Spleen (tissue), 11 donors: Measurements from ENCODE around the gene IL34. TPM values are rescaled to one million over a fixed set of nuclear protein-coding genes. Genes with fewer than 3 reads are reported as not detected.
"Not testable (repeated sequence)": the region's sequence is repeated elsewhere in the genome, so short reads cannot be mapped to it uniquely, and the experiment has no call there.

Source experiments
- DNase-seq: peaks from one replicate; pipeline ENCODE4 v3.0.0-alpha.2; 2020
- H3K27ac ChIP-seq, 8 donors: fragments of 200-600 bp; sonication (generic) in 7 of 8; 1 replicate in 4 of 8; 2 replicates in 4 of 8; pipeline versions ENCODE4 v1.5.0 to v1.8.0; 2016 to 2021; ENCODE audit warnings: inconsistent platforms in 4 of 8, mild to moderate bottlenecking in 4 of 8, moderate library complexity in 1 of 8
- H3K27me3 ChIP-seq, 7 donors: fragments of 200-600 bp; sonication (generic) in 6 of 7; replicated peaks in 1 of 7; 1 replicate in 4 of 7; 2 replicates in 3 of 7; pipeline versions ENCODE4 v1.5.0 to v1.8.0; 2016 to 2021; ENCODE audit warnings: inconsistent platforms in 3 of 7, mild to moderate bottlenecking in 1 of 7
- H3K36me3 ChIP-seq, 6 donors: fragments of 200-600 bp; sonication (generic) in 5 of 6; 1 replicate in 4 of 6; 2 replicates in 2 of 6; pipeline versions ENCODE4 v1.5.0 to v1.8.0; 2016 to 2021; ENCODE audit warnings: inconsistent platforms in 2 of 6
- H3K4me1 ChIP-seq, 6 donors: fragments of 200-600 bp; sonication (generic) in 5 of 6; 1 replicate in 3 of 6; 2 replicates in 3 of 6; pipeline versions ENCODE4 v1.5.0 to v1.8.0; 2016 to 2021; ENCODE audit warnings: inconsistent platforms in 3 of 6
- H3K4me3 ChIP-seq, 8 donors: fragments of 200-600 bp; sonication (generic) in 7 of 8; 1 replicate in 4 of 8; 2 replicates in 4 of 8; pipeline versions ENCODE4 v1.5.0 to v1.8.0; 2016 to 2021; ENCODE audit warnings: inconsistent platforms in 4 of 8, mild to moderate bottlenecking in 4 of 8, moderate library complexity in 2 of 8
- H3K9me3 ChIP-seq, 8 donors: fragments of 200-600 bp; sonication (generic) in 7 of 8; 1 replicate in 4 of 8; 2 replicates in 4 of 8; pipeline versions ENCODE4 v1.5.0 to v1.8.0; 2016 to 2021; ENCODE audit warnings: inconsistent platforms in 4 of 8
- CTCF ChIP-seq, 11 experiments: fragments of 200-600 bp in 7 of 11; fragments of 450-650 bp in 4 of 11; sonication (generic) in 4 of 11; IDR thresholded peaks in 8 of 11; conservative IDR thresholded peaks in 3 of 11; 1 replicate in 7 of 11; 2 replicates in 4 of 11; pipeline versions ENCODE4 v1.4.0 to v1.8.0; 2016 to 2021; ENCODE audit warnings: antibody characterized with exemption in 11 of 11, inconsistent platforms in 4 of 11, mild to moderate bottlenecking in 1 of 11
- POLR2A ChIP-seq, 3 donors: fragments of 450-650 bp; IDR thresholded peaks; one replicate each; pipeline ENCODE4 v1.5.1; 2017; ENCODE audit warnings: antibody characterized with exemption in 3 of 3, mild to moderate bottlenecking in 1 of 3
- POLR2AphosphoS5 ChIP-seq, 3 donors: sonication (generic); formaldehyde crosslinking; IDR thresholded peaks; one replicate each; pipeline ENCODE4 v1.5.1; 2017; ENCODE audit warnings: antibody characterized with exemption in 3 of 3
- WGBS, 5 donors: extraction: QIAGEN DNeasy Blood & Tissue Kit in 3 of 5; methylation state at CpG; one replicate each; pipeline versions ENCODE4 v1.1.5 to v1.1.7; 2013 to 2018; 5-methylcytosine and 5-hydroxymethylcytosine counted together
- intact Hi-C: fragments of 100-400 bp; cut with DNase I; formaldehyde crosslinking; loops from one replicate; pipeline ENCODE4 v1.15.0; 2023; ENCODE audit warnings: low total_unique reads
- polyA plus RNA-seq, 3 donors: library from polyadenylated mRNA; stranded (reverse); fragments of 200-250 nt; gene quantifications; one replicate each; pipeline ENCODE4 v1.2.1, GENCODE V29; 2013
- total RNA-seq, 7 donors: library from RNA; depleted of rRNA in 3 of 7; stranded (reverse); fragments of >200 nt in 3 of 7; fragmentation: NEBNext Ultra II Directional in 4 of 7; extraction: Animal tissue kit (Norgen Biotek cat#: 25700) in 4 of 7; gene quantifications; one replicate each; pipeline versions ENCODE4 v1.1.0 to v1.2.1, GENCODE V29; 2016 to 2021
- donor health status: healthy with polysubstance abuse.
- donor health status: DM: no; HTN: no; CAD: no; lungs with moderate emphysema.
- donor health status: DM: no; HTN: no; CAD: no.
- donor health status: Bipolar disorder and iron deficiency.
- donor health status: healthy.
- donor health status: DM: no; HTN: no; CAD: no.
- donor health status: DM: yes; HTN: yes; CAD: no.

The IL34 gene
- total and polyA plus RNA-seq, 10 donors: 20.3 to 258 (median 128) TPM

GRCh38 chr16:70665806-70666735 lies 19.7 kb downstream of the IL34 start:
- Histone ChIP-seq H3K4me3 (no peak overlapping the region), H3K9me3 (no peaks in the 10 kb centered on the region), H3K27me3 (no peaks in the 10 kb centered on the region), H3K4me1 (peaks cover 0 to 42% (median 11%) of the 10 kb centered on the region in 6 donors), H3K36me3 (peaks cover 0 to 97% (median 51%) of the 10 kb centered on the region in 6 donors), H3K27ac (peak overlapping the region in 2 of 8 donors; percentile 22 to 73)
- DNase-seq: no peak
- TF ChIP-seq CTCF (IDR thresholded peaks at IDR 0.05 in 8 of 11, conservative IDR thresholded peaks at IDR 0.05 in 3 of 11) (no peak), POLR2A (IDR thresholded peaks at IDR 0.05) (no peak), POLR2AphosphoS5 (IDR thresholded peaks at IDR 0.05) (peak in 1 of 3 donors; percentile 48)
- intact Hi-C loops: no loop called here
- 80 to 89% (median 88%) methylated on average over 21 to 22 of the region's 22 CpGs for WGBS, 5 donors

- TF ChIP-seq POLR2A (IDR thresholded peaks at IDR 0.05): no peak
- TF ChIP-seq POLR2AphosphoS5 (IDR thresholded peaks at IDR 0.05): no peak
- no peak for TF ChIP-seq CTCF (IDR thresholded peaks at IDR 0.05 in 8 of 11, conservative IDR thresholded peaks at IDR 0.05 in 3 of 11)
- DNase-seq: no peak
- Histone ChIP-seq H3K27me3 (no peaks in the 10 kb centered on the region), H3K9me3 (no peaks in the 10 kb centered on the region), H3K4me3 (no peak overlapping the region), H3K4me1 (peaks cover 0 to 5% (median 0%) of the 10 kb centered on the region in 6 donors), H3K36me3 (peaks cover 0 to 100% (median 38%) of the 10 kb centered on the region in 6 donors), H3K27ac (no peak overlapping the region)
- intact Hi-C loops: no loop called here
- WGBS, 5 donors: 87 to 95% (median 94%) methylated on average over 2 of the region's 2 CpGs
These were observed 23.8 kb downstream of the IL34 start for GRCh38 chr16:70670175-70670574.

- DNase-seq, H3K27me3 ChIP-seq, H3K4me3 ChIP-seq, H3K9me3 ChIP-seq, H3K27ac ChIP-seq, intact Hi-C loops, H3K4me1 ChIP-seq: not testable (repeated sequence)
- 89 to 96% (median 94%) methylated on average over 4 of the region's 4 CpGs for WGBS, 5 donors
- peaks cover 0 to 100% (median 36%) of the 10 kb centered on the region in 6 donors for H3K36me3 ChIP-seq
- peak in 1 of 3 donors; percentile 16 for TF ChIP-seq POLR2AphosphoS5 (IDR thresholded peaks at IDR 0.05)
These were observed 24.6 kb downstream of the IL34 start for GRCh38 chr16:70670938-70671337.

GRCh38 chr16:70674221-70675014 lies 28.1 kb downstream of the IL34 start:
- WGBS, 5 donors: 85 to 92% (median 89%) methylated on average over 18 of the region's 18 CpGs
- Histone ChIP-seq H3K36me3 (peaks cover 0 to 100% (median 51%) of the 10 kb centered on the region in 6 donors), H3K27me3 (no peaks in the 10 kb centered on the region), H3K4me3 (no peak overlapping the region), H3K4me1 (peaks cover 0 to 20% (median 8%) of the 10 kb centered on the region in 6 donors), H3K9me3 (no peaks in the 10 kb centered on the region), H3K27ac (peak overlapping the region in 2 of 8 donors; percentile 7 to 8)
- peak; percentile 53 for DNase-seq
- intact Hi-C loops: no loop called here
- peak in 2 of 3 donors; percentile 65 to 67 for TF ChIP-seq POLR2AphosphoS5 (IDR thresholded peaks at IDR 0.05)
- no peak for TF ChIP-seq POLR2A (IDR thresholded peaks at IDR 0.05)
